Measurements from ENCODE around the gene SLF2. TPM values are rescaled to one million over a fixed set of nuclear protein-coding genes. Genes with fewer than 3 reads are reported as not detected.
A peak's percentile ranks its signal among the peaks of the same experiment; 100 is the strongest.

SLF2 gene
- total and polyA plus RNA-seq, 9 of the 15 experiments (the other 6 are each of a cell fraction or from before 2014, with no cell fraction given) = 1.7 to 18.4 (median 7.8) TPM

- TF ChIP-seq KDM1A (IDR thresholded peaks at IDR 0.05) = no peak
- TF ChIP-seq CCNT2 (IDR thresholded peaks at IDR 0.05; ENCODE audit: borderline replicate concordance, extremely low read depth, insufficient read length, low read depth, low read length) = no peak
- DNase-seq (ENCODE audit: extremely low read depth in 1 of 4, low spot score in 3 of 4) = no peak
- POLR2A ChIA-PET = no interaction called here
- no TSS peak for BruUV-seq (replicated peaks)
- in situ Hi-C loops (cut with MboI) (loop anchor here (25.0 kb wide), 1 partner anchor 561 kb away; the partner anchor contains the start of genes PKD2L1 and SCD), intact Hi-C loops (cut with micrococcal nuclease) (no loop called here)
- CTCF ChIA-PET (ENCODE audit: low intra/inter-chr PET ratio) = interaction anchor here (0.6 kb wide), 1 partner anchor 71 kb away, joined by 3 read pairs; no protein-coding TSS in a partner anchor
- Histone ChIP-seq H3K79me2 (ENCODE audit: control insufficient read depth, insufficient read depth, low read length) (no peaks in the 10 kb centered on the region), H3K4me3 (no peak overlapping the region), H3K36me3 (ENCODE audit: control insufficient read depth, insufficient read depth, low read length) (no peaks in the 10 kb centered on the region), H3K4me2 (ENCODE audit: insufficient read depth, low read length) (no peak overlapping the region), H3K9me3 (replicated peaks; ENCODE audit: control insufficient read depth, insufficient read depth, low read depth, low read length) (no peaks in the 10 kb centered on the region), H3K4me1 (replicated peaks in 1 of 2; ENCODE audit: control insufficient read depth in 2 of 2, insufficient read depth in 2 of 2, low read length in 2 of 2) (no peaks in the 10 kb centered on the region; a peak in 1 of 5 replicates), H3K9me1 (ENCODE audit: control insufficient read depth, insufficient read depth, low read length) (no peaks in the 10 kb centered on the region), H4K20me1 (replicated peaks; ENCODE audit: control insufficient read depth, insufficient read depth, low read length) (no peaks in the 10 kb centered on the region), H2AFZ (ENCODE audit: low read depth, low read length) (no peak overlapping the region), H3K27me3 (ENCODE audit: control insufficient read depth in 2 of 2, insufficient read depth in 2 of 2, low read length in 2 of 2) (no peaks in the 10 kb centered on the region; a peak in 1 of 5 replicates), H3K9ac (ENCODE audit: insufficient read depth in 1 of 2, low read depth in 2 of 2, low read length in 2 of 2) (no peak overlapping the region), H3K27ac (ENCODE audit: extremely low read depth, low read depth, low read length) (no peak overlapping the region)
- WGBS (ENCODE audit: insufficient coverage, low coverage, missing lambda C conversion rate) = 29% methylated on average over 1 of the region's 1 CpG
- no peak for FAIRE-seq
- ATAC-seq = no peak
Measured at GRCh38 chr10:100897976-100898375, 14.8 kb upstream of the SLF2 start.

- no peak for FAIRE-seq
- Histone ChIP-seq H3K4me2 (ENCODE audit: insufficient read depth, low read length) (no peak overlapping the region), H3K27ac (ENCODE audit: extremely low read depth, low read depth, low read length) (no peak overlapping the region), H3K27me3 (ENCODE audit: control insufficient read depth in 2 of 2, insufficient read depth in 2 of 2, low read length in 2 of 2) (no peaks in the 10 kb centered on the region), H2AFZ (ENCODE audit: low read depth, low read length) (no peak overlapping the region), H3K4me3 (no peak overlapping the region), H3K36me3 (ENCODE audit: control insufficient read depth, insufficient read depth, low read length) (no peaks in the 10 kb centered on the region), H3K9me3 (replicated peaks; ENCODE audit: control insufficient read depth, insufficient read depth, low read depth, low read length) (no peaks in the 10 kb centered on the region), H3K9ac (ENCODE audit: insufficient read depth in 1 of 2, low read depth in 2 of 2, low read length in 2 of 2) (no peak overlapping the region), H3K9me1 (ENCODE audit: control insufficient read depth, insufficient read depth, low read length) (no peaks in the 10 kb centered on the region), H3K4me1 (replicated peaks in 1 of 2; ENCODE audit: control insufficient read depth in 2 of 2, insufficient read depth in 2 of 2, low read length in 2 of 2) (no peaks in the 10 kb centered on the region; a peak in 1 of 5 replicates), H4K20me1 (replicated peaks; ENCODE audit: control insufficient read depth, insufficient read depth, low read length) (no peaks in the 10 kb centered on the region), H3K79me2 (ENCODE audit: control insufficient read depth, insufficient read depth, low read length) (no peaks in the 10 kb centered on the region)
- ATAC-seq = no peak
- WGBS (ENCODE audit: insufficient coverage, low coverage, missing lambda C conversion rate) = 50% methylated on average over 2 of the region's 4 CpGs
- no TSS peak for BruUV-seq (replicated peaks)
- TF ChIP-seq CEBPB (tag; IDR thresholded peaks at IDR 0.05) (0 out of 2 replicates have a peak, but pooled peaks have one; percentile 8), KLF6 (CRISPR knock-in tag; IDR thresholded peaks at IDR 0.05; ENCODE audit: borderline replicate concordance) (no peak), ZZZ3 (IDR thresholded peaks at IDR 0.05) (no peak), PRPF4 (IDR thresholded peaks at IDR 0.05; ENCODE audit: insufficient read depth, low read depth, low read length, poor library complexity, severe bottlenecking) (no peak)
- POLR2A ChIA-PET = no interaction called here
- no peak for DNase-seq (ENCODE audit: extremely low read depth in 1 of 4, low spot score in 3 of 4)
- CTCF ChIA-PET (ENCODE audit: low intra/inter-chr PET ratio) = no interaction called here
- in situ Hi-C loops (cut with MboI) (loop anchor here (25.0 kb wide), 1 partner anchor 562 kb away; the partner anchor contains the start of genes PKD2L1 and SCD), intact Hi-C loops (cut with micrococcal nuclease) (no loop called here)
Measured at GRCh38 chr10:100899171-100899570, 13.6 kb upstream of the SLF2 start.
